ENCODE results near the gene FNDC7.

DNA sequence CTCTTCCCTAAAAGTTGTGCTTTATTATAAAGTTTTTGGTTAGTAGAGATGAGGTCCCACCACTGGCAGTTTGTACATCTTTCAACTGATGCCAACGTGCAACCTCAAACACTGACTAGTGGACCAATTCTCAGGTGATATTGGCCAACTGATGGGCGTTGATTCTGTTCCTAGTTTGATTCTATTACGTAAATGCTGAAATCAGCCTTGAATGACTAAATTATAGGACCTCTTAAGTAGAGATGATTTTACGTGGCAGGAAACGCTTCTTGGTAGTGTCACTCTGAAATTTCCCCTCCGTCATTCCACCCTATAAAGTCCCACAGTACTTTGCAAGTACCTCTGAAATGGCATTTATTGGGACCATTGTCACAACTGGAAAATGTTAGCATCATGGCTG is 8.8 kb upstream of the FNDC7 start:
- TF ChIP-seq, protein P1, sequence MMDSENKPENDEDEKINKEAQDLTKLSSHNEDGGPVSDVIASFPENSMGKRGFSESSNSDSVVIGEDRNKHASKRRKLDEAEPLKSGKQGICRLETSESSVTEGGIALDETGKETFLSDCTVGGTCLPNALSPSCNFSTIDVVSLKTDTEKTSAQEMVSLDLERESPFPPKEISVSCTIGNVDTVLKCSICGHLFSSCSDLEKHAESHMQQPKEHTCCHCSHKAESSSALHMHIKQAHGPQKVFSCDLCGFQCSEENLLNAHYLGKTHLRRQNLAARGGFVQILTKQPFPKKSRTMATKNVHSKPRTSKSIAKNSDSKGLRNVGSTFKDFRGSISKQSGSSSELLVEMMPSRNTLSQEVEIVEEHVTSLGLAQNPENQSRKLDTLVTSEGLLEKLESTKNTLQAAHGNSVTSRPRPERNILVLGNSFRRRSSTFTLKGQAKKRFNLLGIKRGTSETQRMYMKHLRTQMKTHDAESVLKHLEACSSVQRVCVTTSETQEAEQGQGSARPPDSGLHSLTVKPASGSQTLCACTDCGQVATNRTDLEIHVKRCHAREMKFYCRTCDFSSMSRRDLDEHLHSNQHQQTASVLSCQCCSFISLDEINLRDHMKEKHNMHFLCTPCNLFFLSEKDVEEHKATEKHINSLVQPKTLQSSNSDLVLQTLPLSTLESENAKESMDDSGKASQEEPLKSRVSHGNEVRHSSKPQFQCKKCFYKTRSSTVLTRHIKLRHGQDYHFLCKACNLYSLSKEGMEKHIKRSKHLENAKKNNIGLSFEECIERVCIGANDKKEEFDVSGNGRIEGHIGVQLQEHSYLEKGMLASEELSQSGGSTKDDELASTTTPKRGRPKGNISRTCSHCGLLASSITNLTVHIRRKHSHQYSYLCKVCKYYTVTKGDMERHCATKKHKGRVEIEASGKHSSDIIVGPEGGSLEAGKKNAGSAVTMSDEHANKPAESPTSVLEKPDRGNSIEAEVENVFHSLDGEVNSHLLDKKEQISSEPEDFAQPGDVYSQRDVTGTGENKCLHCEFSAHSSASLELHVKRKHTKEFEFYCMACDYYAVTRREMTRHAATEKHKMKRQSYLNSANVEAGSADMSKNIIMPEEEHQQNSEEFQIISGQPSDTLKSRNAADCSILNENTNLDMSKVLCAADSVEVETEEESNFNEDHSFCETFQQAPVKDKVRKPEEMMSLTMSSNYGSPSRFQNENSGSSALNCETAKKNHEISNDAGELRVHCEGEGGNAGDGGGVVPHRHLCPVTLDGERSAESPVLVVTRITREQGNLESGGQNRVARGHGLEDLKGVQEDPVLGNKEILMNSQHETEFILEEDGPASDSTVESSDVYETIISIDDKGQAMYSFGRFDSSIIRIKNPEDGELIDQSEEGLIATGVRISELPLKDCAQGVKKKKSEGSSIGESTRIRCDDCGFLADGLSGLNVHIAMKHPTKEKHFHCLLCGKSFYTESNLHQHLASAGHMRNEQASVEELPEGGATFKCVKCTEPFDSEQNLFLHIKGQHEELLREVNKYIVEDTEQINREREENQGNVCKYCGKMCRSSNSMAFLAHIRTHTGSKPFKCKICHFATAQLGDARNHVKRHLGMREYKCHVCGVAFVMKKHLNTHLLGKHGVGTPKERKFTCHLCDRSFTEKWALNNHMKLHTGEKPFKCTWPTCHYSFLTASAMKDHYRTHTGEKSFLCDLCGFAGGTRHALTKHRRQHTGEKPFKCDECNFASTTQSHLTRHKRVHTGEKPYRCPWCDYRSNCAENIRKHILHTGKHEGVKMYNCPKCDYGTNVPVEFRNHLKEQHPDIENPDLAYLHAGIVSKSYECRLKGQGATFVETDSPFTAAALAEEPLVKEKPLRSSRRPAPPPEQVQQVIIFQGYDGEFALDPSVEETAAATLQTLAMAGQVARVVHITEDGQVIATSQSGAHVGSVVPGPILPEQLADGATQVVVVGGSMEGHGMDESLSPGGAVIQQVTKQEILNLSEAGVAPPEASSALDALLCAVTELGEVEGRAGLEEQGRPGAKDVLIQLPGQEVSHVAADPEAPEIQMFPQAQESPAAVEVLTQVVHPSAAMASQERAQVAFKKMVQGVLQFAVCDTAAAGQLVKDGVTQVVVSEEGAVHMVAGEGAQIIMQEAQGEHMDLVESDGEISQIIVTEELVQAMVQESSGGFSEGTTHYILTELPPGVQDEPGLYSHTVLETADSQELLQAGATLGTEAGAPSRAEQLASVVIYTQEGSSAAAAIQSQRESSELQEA (IDR thresholded peaks at IDR 0.05; ENCODE audit: low read depth), result no peak
- no peak for TF ChIP-seq HMG20B (CRISPR knock-in tag; IDR thresholded peaks at IDR 0.05)
- TF ChIP-seq ARHGAP35 (IDR thresholded peaks at IDR 0.05; ENCODE audit: partially characterized antibody), result no peak
- TF ChIP-seq, protein P2, sequence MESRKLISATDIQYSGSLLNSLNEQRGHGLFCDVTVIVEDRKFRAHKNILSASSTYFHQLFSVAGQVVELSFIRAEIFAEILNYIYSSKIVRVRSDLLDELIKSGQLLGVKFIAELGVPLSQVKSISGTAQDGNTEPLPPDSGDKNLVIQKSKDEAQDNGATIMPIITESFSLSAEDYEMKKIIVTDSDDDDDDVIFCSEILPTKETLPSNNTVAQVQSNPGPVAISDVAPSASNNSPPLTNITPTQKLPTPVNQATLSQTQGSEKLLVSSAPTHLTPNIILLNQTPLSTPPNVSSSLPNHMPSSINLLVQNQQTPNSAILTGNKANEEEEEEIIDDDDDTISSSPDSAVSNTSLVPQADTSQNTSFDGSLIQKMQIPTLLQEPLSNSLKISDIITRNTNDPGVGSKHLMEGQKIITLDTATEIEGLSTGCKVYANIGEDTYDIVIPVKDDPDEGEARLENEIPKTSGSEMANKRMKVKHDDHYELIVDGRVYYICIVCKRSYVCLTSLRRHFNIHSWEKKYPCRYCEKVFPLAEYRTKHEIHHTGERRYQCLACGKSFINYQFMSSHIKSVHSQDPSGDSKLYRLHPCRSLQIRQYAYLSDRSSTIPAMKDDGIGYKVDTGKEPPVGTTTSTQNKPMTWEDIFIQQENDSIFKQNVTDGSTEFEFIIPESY (CRISPR knock-in tag; IDR thresholded peaks at IDR 0.05), result no peak
